Measurements from ENCODE around the gene MRFAP1L1.

DNA sequence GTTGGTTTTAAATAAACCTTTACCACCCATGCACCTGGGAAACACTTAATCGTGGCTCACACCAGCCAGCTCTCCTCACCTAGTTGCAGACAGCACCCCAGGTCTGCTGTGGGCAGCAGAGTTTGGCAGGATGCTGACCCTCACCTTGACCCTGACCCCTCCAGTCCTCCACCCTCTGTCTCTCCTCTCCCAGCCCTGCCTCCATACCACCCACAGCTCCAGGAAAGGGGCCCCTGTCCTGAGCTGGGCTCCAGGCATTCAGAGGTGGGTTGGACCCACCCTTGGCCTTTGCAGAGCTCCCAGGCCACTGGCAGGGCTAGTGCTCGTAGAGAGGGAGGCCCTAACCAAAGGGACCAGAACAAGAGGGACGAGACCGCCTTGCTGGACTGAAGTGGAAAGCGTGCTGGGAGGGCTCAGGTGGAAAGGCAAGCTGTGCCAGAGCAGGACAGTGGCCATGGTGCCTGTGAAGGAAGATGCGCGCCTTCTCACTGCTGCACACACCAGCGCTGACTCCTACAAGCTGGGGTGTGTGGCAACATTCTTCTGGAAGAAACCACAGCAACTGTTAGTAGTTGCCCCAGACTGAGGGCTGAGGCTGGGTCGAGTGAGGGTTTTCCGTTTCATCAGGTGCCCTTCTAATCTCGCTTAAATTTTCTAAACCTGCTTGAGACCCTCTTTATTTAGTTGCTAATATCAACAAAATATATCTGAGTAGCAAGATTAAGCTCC, 26.6 kb downstream of the MRFAP1L1 start:
- TF ChIP-seq EZH2 (IDR thresholded peaks at IDR 0.05; ENCODE audit: borderline replicate concordance, low read depth, low read length, severe bottlenecking) = no peak
- no peak for TF ChIP-seq POLR2A (IDR thresholded peaks at IDR 0.05; ENCODE audit: low read depth, low read length)
- no peak for TF ChIP-seq POLR2AphosphoS5 (IDR thresholded peaks at IDR 0.05; ENCODE audit: insufficient read depth, low read depth, low read length)
- TF ChIP-seq, protein P1, sequence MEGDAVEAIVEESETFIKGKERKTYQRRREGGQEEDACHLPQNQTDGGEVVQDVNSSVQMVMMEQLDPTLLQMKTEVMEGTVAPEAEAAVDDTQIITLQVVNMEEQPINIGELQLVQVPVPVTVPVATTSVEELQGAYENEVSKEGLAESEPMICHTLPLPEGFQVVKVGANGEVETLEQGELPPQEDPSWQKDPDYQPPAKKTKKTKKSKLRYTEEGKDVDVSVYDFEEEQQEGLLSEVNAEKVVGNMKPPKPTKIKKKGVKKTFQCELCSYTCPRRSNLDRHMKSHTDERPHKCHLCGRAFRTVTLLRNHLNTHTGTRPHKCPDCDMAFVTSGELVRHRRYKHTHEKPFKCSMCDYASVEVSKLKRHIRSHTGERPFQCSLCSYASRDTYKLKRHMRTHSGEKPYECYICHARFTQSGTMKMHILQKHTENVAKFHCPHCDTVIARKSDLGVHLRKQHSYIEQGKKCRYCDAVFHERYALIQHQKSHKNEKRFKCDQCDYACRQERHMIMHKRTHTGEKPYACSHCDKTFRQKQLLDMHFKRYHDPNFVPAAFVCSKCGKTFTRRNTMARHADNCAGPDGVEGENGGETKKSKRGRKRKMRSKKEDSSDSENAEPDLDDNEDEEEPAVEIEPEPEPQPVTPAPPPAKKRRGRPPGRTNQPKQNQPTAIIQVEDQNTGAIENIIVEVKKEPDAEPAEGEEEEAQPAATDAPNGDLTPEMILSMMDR (IDR thresholded peaks at IDR 0.05; ENCODE audit: extremely low read depth in 1 of 2, insufficient read depth in 1 of 2, low read depth in 1 of 2, low read length in 2 of 2) = no peak
- TF ChIP-seq FOS (IDR thresholded peaks at IDR 0.05; ENCODE audit: borderline replicate concordance, insufficient read depth, low read length) = no peak
- TF ChIP-seq, protein P2, sequence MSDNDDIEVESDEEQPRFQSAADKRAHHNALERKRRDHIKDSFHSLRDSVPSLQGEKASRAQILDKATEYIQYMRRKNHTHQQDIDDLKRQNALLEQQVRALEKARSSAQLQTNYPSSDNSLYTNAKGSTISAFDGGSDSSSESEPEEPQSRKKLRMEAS (IDR thresholded peaks at IDR 0.05; ENCODE audit: insufficient read depth, insufficient read length) = no peak
- no peak for TF ChIP-seq GATA2 (IDR thresholded peaks at IDR 0.05; ENCODE audit: insufficient read depth, insufficient read length, low read depth, low read length)
- no peak for TF ChIP-seq MYC (IDR thresholded peaks at IDR 0.05; ENCODE audit: low read depth, low read length)
- no peak for TF ChIP-seq JUN (IDR thresholded peaks at IDR 0.05; ENCODE audit: borderline replicate concordance, insufficient read depth, insufficient read length, low read depth)

Measured in endothelial cell of umbilical vein (primary cell).